ENCODE results near the gene OR2AG1.

Gene OR2AG1

GRCh38 chr11:6782720-6783119, at the start of gene OR2AG1:
OR2AG1 (plus strand) TSS chr11:6783020; CDS start chr11:6785038, 2,018 bp downstream.
- no peak for DNase-seq (ENCODE audit: low read depth, low spot score)

- DNase-seq (ENCODE audit: low read depth, low spot score), result no peak
Observed at GRCh38 chr11:6733326-6734275, 49.2 kb upstream of the OR2AG1 start.

GRCh38 chr11:6734616-6735015, 48.2 kb upstream of the OR2AG1 start:
- DNase-seq (ENCODE audit: low read depth, low spot score), result no peak

GRCh38 chr11:6735306-6735705, 47.5 kb upstream of the OR2AG1 start:
- DNase-seq (ENCODE audit: low read depth, low spot score), result no peak

GRCh38 chr11:6736495-6737121, 46.2 kb upstream of the OR2AG1 start:
- DNase-seq (ENCODE audit: low read depth, low spot score), result no peak

GRCh38 chr11:6737872-6738466, 44.9 kb upstream of the OR2AG1 start:
- DNase-seq (ENCODE audit: low read depth, low spot score), result no peak

- no peak for DNase-seq (ENCODE audit: low read depth, low spot score)
Observed at GRCh38 chr11:6738590-6738989, 44.2 kb upstream of the OR2AG1 start.

GRCh38 chr11:6742260-6742659, 40.6 kb upstream of the OR2AG1 start:
- no peak for DNase-seq (ENCODE audit: low read depth, low spot score)

GRCh38 chr11:6745018-6745417, 37.8 kb upstream of the OR2AG1 start:
- DNase-seq (ENCODE audit: low read depth, low spot score), result no peak

GRCh38 chr11:6745465-6746015, 37.3 kb upstream of the OR2AG1 start:
- DNase-seq (ENCODE audit: low read depth, low spot score), result no peak

- DNase-seq (ENCODE audit: low read depth, low spot score), result no peak
Observed at GRCh38 chr11:6746086-6746618, 36.7 kb upstream of the OR2AG1 start.

GRCh38 chr11:6746626-6747025, 36.2 kb upstream of the OR2AG1 start:
- DNase-seq (ENCODE audit: low read depth, low spot score), result no peak

GRCh38 chr11:6747097-6747668, 35.6 kb upstream of the OR2AG1 start:
- DNase-seq (ENCODE audit: low read depth, low spot score), result no peak

GRCh38 chr11:6755303-6755952, 27.4 kb upstream of the OR2AG1 start:
- DNase-seq (ENCODE audit: low read depth, low spot score), result no peak

GRCh38 chr11:6755953-6756347, 26.9 kb upstream of the OR2AG1 start:
- no peak for DNase-seq (ENCODE audit: low read depth, low spot score)

- DNase-seq (ENCODE audit: low read depth, low spot score), result peak; percentile 21
Observed at GRCh38 chr11:6757373-6757967, 25.4 kb upstream of the OR2AG1 start.

GRCh38 chr11:6771926-6772893, 10.6 kb upstream of the OR2AG1 start, which contains the start of gene OR2AG2:
OR2AG2 (minus strand) TSS chr11:6771976; CDS start chr11:6768957, 3,019 bp downstream.
- no peak for DNase-seq (ENCODE audit: low read depth, low spot score)

GRCh38 chr11:6778518-6778917, 4.3 kb upstream of the OR2AG1 start:
- DNase-seq (ENCODE audit: low read depth, low spot score), result no peak

GRCh38 chr11:6780829-6781228, 2.0 kb upstream of the OR2AG1 start:
- DNase-seq (ENCODE audit: low read depth, low spot score), result no peak
